SK-N-SH (cell line): ENCODE measurements around the gene LMF1. TPM values are rescaled to one million over a fixed set of nuclear protein-coding genes. Genes with fewer than 3 reads are reported as not detected.

Experiments used
- CTCF ChIA-PET: fragments of 300-600, 350-600 bp; formaldehyde crosslinking; extraction: SDS; loops from one replicate; lab custom pipeline; 2021; lab: Yijun Ruan, JAX
- POLR2A ChIA-PET: fragments of 350-600 bp; sonication (Branson Sonifier 250); formaldehyde crosslinking; extraction: SDS; loops from one replicate; lab custom pipeline; 2020; ENCODE audit warnings: antibody characterized with exemption, inconsistent platforms; lab: Yijun Ruan, JAX
- DNase-seq: peaks from one replicate; pipeline ENCODE4 v3.0.0; 2012
- H2AFZ ChIP-seq: fragments of 200-600 bp; sonication (generic); 2 replicates; pipeline ENCODE4 v1.8.1; 2016; ENCODE audit warnings: antibody characterized with exemption, mild to moderate bottlenecking, low read depth
- H3F3A ChIP-seq: fragments of 200-600 bp; sonication (generic); replicated peaks from 2 replicates; pipeline ENCODE3; 2016; ENCODE audit warnings: antibody characterized with exemption, mild to moderate bottlenecking; ENCODE audit not compliant: insufficient read depth
- H3K27ac ChIP-seq, 2 experiments: fragments of 200-500 bp in 1 of 2; fragments of 200-600 bp in 1 of 2; sonication (Bioruptor generic) in 1 of 2; sonication (generic), shearing (Covaris generic) in 1 of 2; 2 replicates each; pipeline versions ENCODE4 v1.5.1 to v1.6.1; 2014 to 2016; ENCODE audit warnings: low read depth in 2 of 2, inconsistent platforms in 1 of 2, low read length in 1 of 2, mild to moderate bottlenecking in 1 of 2, mixed read lengths in 1 of 2
- H3K27me3 ChIP-seq: fragments of 200-600 bp; sonication (generic), shearing (Covaris generic); 2 replicates; pipeline ENCODE4 v1.6.1; 2016; ENCODE audit warnings: mixed run types; ENCODE audit not compliant: insufficient read depth
- H3K36me3 ChIP-seq, 2 experiments: fragments of 200-500 bp in 1 of 2; fragments of 200-600 bp in 1 of 2; sonication (Bioruptor generic) in 1 of 2; sonication (generic) in 1 of 2; replicated peaks in 1 of 2; 2 replicates each; pipeline versions ENCODE3 to v1.5.1; 2014 to 2016; ENCODE audit warnings: low read length in 1 of 2, mild to moderate bottlenecking in 1 of 2; ENCODE audit not compliant: insufficient read depth in 2 of 2, control insufficient read depth in 1 of 2
- H3K4me1 ChIP-seq, 2 experiments: fragments of 200-500 bp in 1 of 2; fragments of 200-600 bp in 1 of 2; sonication (Bioruptor generic) in 1 of 2; sonication (generic), shearing (Covaris generic) in 1 of 2; 2 replicates each; pipeline versions ENCODE4 v1.5.1 to v1.6.1; 2014 to 2016; ENCODE audit warnings: low read depth in 1 of 2, low read length in 1 of 2, mixed run types in 1 of 2; ENCODE audit not compliant: insufficient read depth in 2 of 2, control insufficient read depth in 1 of 2
- H3K4me2 ChIP-seq: fragments of 200-600 bp; sonication (generic), shearing (Covaris generic); 2 replicates; pipeline ENCODE4 v1.6.1; 2017; ENCODE audit warnings: mixed run types
- H3K4me3 ChIP-seq, 2 experiments: fragments of 200-500 bp in 1 of 2; fragments of 200-600 bp in 1 of 2; sonication (Bioruptor generic) in 1 of 2; sonication (generic), shearing (Covaris generic) in 1 of 2; 2 replicates each; pipeline versions ENCODE4 v1.5.1 to v1.8.1; 2014 to 2016; ENCODE audit warnings: low read depth in 2 of 2, inconsistent platforms in 1 of 2, low read length in 1 of 2, mild to moderate bottlenecking in 1 of 2, mixed read lengths in 1 of 2, moderate library complexity in 1 of 2
- H3K79me2 ChIP-seq: fragments of 200-600 bp; sonication (generic); 2 replicates; pipeline ENCODE4 v1.8.1; 2017; ENCODE audit warnings: mild to moderate bottlenecking; ENCODE audit not compliant: insufficient read depth
- H3K9ac ChIP-seq: fragments of 200-600 bp; sonication (generic); 2 replicates; pipeline ENCODE4 v1.6.1; 2017; ENCODE audit warnings: mixed run types
- H3K9me2 ChIP-seq: fragments of 200-600 bp; sonication (generic); 2 replicates; pipeline ENCODE4 v1.6.1; 2017; ENCODE audit warnings: mixed run types
- H3K9me3 ChIP-seq: fragments of 200-600 bp; sonication (generic); 2 replicates; pipeline ENCODE4 v1.6.1; 2017; ENCODE audit warnings: mixed run types, mild to moderate bottlenecking, moderate library complexity
- H4K20me1 ChIP-seq: fragments of 200-600 bp; sonication (generic); 2 replicates; pipeline ENCODE4 v1.6.1; 2017; ENCODE audit warnings: mild to moderate bottlenecking, mixed run types; ENCODE audit not compliant: insufficient read depth
- CTCF ChIP-seq: fragments of 200-600 bp; sonication (generic); IDR thresholded peaks from 2 replicates; pipeline ENCODE4 v1.6.1; 2017; ENCODE audit warnings: antibody characterized with exemption, mild to moderate bottlenecking, moderate library complexity
- EP300 ChIP-seq, 2 experiments: IDR thresholded peaks; 2 replicates each; pipeline versions ENCODE4 v1.4.0 to v1.6.1; 2012; ENCODE audit warnings: borderline replicate concordance in 1 of 2, low read depth in 1 of 2, low read length in 1 of 2
- GABPA ChIP-seq: IDR thresholded peaks from 2 replicates; pipeline ENCODE4 v1.4.0; 2012; ENCODE audit warnings: low read depth, mild to moderate bottlenecking
- JUND ChIP-seq: IDR thresholded peaks from 2 replicates; pipeline ENCODE4 v1.4.0; 2012
- MXI1 ChIP-seq: IDR thresholded peaks from 2 replicates; pipeline ENCODE4 v1.6.1; 2012; ENCODE audit warnings: mild to moderate bottlenecking, low read depth, low read length, improper control_type of control experiment
- NFIC ChIP-seq: IDR thresholded peaks from 2 replicates; pipeline ENCODE4 v1.4.0; 2012; ENCODE audit warnings: borderline replicate concordance
- NRF1 ChIP-seq: IDR thresholded peaks from 2 replicates; pipeline ENCODE4 v1.6.1; 2012; ENCODE audit warnings: low read depth, mild to moderate bottlenecking, low read length
- RFX5 ChIP-seq: IDR thresholded peaks from 2 replicates; pipeline ENCODE4 v1.6.1; 2012; ENCODE audit warnings: mild to moderate bottlenecking, improper control_type of control experiment, low read length
- TEAD4 ChIP-seq: IDR thresholded peaks from 2 replicates; pipeline ENCODE4 v1.4.0; 2012; ENCODE audit warnings: mild to moderate bottlenecking, borderline replicate concordance; ENCODE audit not compliant: insufficient read depth
- YY1 ChIP-seq: IDR thresholded peaks from 2 replicates; pipeline ENCODE4 v1.4.0; 2012; ENCODE audit warnings: low read depth, mild to moderate bottlenecking
- WGBS: methylation state at CpG from one replicate; pipeline ENCODE4 v1.1.6; 2017; ENCODE audit warnings: low lambda C conversion rate; 5-methylcytosine and 5-hydroxymethylcytosine counted together
- polyA plus RNA-seq, 3 experiments: library from polyadenylated mRNA; depleted of rRNA; stranded (reverse); fragments of >200 nt; gene quantifications; 2 replicates each; pipeline ENCODE4 v1.2.3, GENCODE V29; 2012
- TF ChIP-seq, protein P1 (sequence below): IDR thresholded peaks from 2 replicates; pipeline ENCODE4 v1.6.1; 2012; ENCODE audit warnings: mild to moderate bottlenecking, low read depth, low read length, moderate library complexity

LMF1 gene
- polyA plus RNA-seq, 1 of the 3 experiments (the other 2 are of a cell fraction), result 5.7 TPM

- no peak overlapping the region for H2AFZ ChIP-seq
These were observed 89.3 kb downstream of the LMF1 start for GRCh38 chr16:881219-882097.

More at GRCh38 chr16:881219-882097, 89.3 kb downstream of the LMF1 start:
- Histone ChIP-seq H3K36me3 (no peaks in the 10 kb centered on the region), H3K4me1 (peaks cover 0 to 3% of the 10 kb centered on the region in 2 experiments; a peak in 1 of 4 replicates), H3K27me3 (no peaks in the 10 kb centered on the region), H4K20me1 (no peaks in the 10 kb centered on the region), H3K9me2 (no peaks in the 10 kb centered on the region), H3K27ac (no peak overlapping the region), H3K4me2 (no peak overlapping the region), H3K9me3 (no peaks in the 10 kb centered on the region), H3F3A (no peaks in the 10 kb centered on the region), H3K9ac (no peak overlapping the region), H3K79me2 (no peaks in the 10 kb centered on the region), H3K4me3 (no peak overlapping the region)
- TF ChIP-seq EP300 (IDR thresholded peaks at IDR 0.05; ENCODE audit: borderline replicate concordance in 1 of 2, low read depth in 1 of 2, low read length in 1 of 2), result no peak
- no peak for TF ChIP-seq MXI1
- no peak for TF ChIP-seq TEAD4
- TF ChIP-seq NRF1, result no peak
- TF ChIP-seq YY1, result no peak
- no peak for TF ChIP-seq CTCF
- no peak for TF ChIP-seq NFIC
- TF ChIP-seq, protein P1, sequence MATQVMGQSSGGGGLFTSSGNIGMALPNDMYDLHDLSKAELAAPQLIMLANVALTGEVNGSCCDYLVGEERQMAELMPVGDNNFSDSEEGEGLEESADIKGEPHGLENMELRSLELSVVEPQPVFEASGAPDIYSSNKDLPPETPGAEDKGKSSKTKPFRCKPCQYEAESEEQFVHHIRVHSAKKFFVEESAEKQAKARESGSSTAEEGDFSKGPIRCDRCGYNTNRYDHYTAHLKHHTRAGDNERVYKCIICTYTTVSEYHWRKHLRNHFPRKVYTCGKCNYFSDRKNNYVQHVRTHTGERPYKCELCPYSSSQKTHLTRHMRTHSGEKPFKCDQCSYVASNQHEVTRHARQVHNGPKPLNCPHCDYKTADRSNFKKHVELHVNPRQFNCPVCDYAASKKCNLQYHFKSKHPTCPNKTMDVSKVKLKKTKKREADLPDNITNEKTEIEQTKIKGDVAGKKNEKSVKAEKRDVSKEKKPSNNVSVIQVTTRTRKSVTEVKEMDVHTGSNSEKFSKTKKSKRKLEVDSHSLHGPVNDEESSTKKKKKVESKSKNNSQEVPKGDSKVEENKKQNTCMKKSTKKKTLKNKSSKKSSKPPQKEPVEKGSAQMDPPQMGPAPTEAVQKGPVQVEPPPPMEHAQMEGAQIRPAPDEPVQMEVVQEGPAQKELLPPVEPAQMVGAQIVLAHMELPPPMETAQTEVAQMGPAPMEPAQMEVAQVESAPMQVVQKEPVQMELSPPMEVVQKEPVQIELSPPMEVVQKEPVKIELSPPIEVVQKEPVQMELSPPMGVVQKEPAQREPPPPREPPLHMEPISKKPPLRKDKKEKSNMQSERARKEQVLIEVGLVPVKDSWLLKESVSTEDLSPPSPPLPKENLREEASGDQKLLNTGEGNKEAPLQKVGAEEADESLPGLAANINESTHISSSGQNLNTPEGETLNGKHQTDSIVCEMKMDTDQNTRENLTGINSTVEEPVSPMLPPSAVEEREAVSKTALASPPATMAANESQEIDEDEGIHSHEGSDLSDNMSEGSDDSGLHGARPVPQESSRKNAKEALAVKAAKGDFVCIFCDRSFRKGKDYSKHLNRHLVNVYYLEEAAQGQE, result no peak
- no peak for TF ChIP-seq GABPA
- TF ChIP-seq RFX5, result no peak
- no peak for TF ChIP-seq JUND
- 61% methylated on average over 20 of the region's 21 CpGs for WGBS
- no peak for DNase-seq
- CTCF ChIA-PET, result interaction anchor here (0.9 kb wide), 1 partner anchor 176 kb away, joined by 4 read pairs; no protein-coding TSS in a partner anchor
- POLR2A ChIA-PET, result no interaction called here
